NT2/D1 (cell line): ENCODE measurements around the gene TPX2.

Experiments used
- SUZ12 ChIP-seq: IDR thresholded peaks from 2 replicates; pipeline ENCODE4 v1.6.1; 2011; ENCODE audit not compliant: insufficient read length, insufficient read depth; ENCODE audit errors: extremely low read depth
- YY1 ChIP-seq: IDR thresholded peaks from 2 replicates; pipeline ENCODE4 v1.6.1; 2011; ENCODE audit not compliant: insufficient read length, insufficient read depth
- ZNF274 ChIP-seq: IDR thresholded peaks from 2 replicates; pipeline ENCODE4 v1.6.1; 2011; ENCODE audit warnings: mild to moderate bottlenecking, low read depth, low read length

- TF ChIP-seq YY1 (no peak), ZNF274 (no peak), SUZ12 (no peak)
Measured at GRCh38 chr20:31698803-31699718, 40.0 kb upstream of the TPX2 start.
